Heart left ventricle (tissue), 13 donors: ENCODE results near the gene GAB2.

ENCODE experiments used
- CTCF ChIP-seq, 12 donors: fragments of 200-600 bp; sonication (generic) in 4 of 12; IDR thresholded peaks; one replicate each; pipeline versions ENCODE4 v1.5.0 to v1.8.0; 2018 to 2022; ENCODE audit warnings: antibody characterized with exemption in 12 of 12, mild to moderate bottlenecking in 5 of 12
- POLR2A ChIP-seq, 2 donors: fragments of 450-650 bp; IDR thresholded peaks; one replicate each; pipeline ENCODE4 v1.6.1; 2017; ENCODE audit warnings: antibody characterized with exemption in 2 of 2, mild to moderate bottlenecking in 2 of 2, moderate library complexity in 2 of 2
- donor health status: ischemic (EF 13 %, LVEDD 7.1; RV severe dilation, severe dysfunction).
- donor health status: DM: no; HTN: yes; CAD: no.
- donor health status: DM: no; HTN: no; CAD: no.
- donor health status: ischemic (EF 25% LVEDD 6.9; RV normal size, moderate dysfunction).
- donor health status: ischemic (EF 25% LVEDD 5.7; RV mildly dilated, moderate dysfunction).
- donor health status: ischemic (EF 35%, LVEDD 5.7; RV mildly dilated, moderate dysfunction).
- donor health status: nonischemic (EF 11% LVEDD 7.7; RV severe dilation, severe dysfunction).
- donor health status: DM: yes; HTN: yes; CAD: no.
- donor health status: PGD.
- donor health status: ischemic (EF 29% LVEDD 5.4; RV normal size, mild dysfunction).
- donor health status: nonischemic (EF 23%, LVEDD 6.1; RV moderate dilation, normal function).

- TF ChIP-seq CTCF (IDR thresholded peaks at IDR 0.05) (no peak), POLR2A (IDR thresholded peaks at IDR 0.05) (no peak)
These were observed 122.3 kb downstream of the GAB2 start for GRCh38 chr11:78295347-78295746.
